ENCODE data around the gene MARCKS. TPM values are rescaled to one million over a fixed set of nuclear protein-coding genes. Genes with fewer than 3 reads are reported as not detected.

MARCKS gene
- total RNA-seq, 1 experiment from 2014 or later = 70.1 TPM

DNA sequence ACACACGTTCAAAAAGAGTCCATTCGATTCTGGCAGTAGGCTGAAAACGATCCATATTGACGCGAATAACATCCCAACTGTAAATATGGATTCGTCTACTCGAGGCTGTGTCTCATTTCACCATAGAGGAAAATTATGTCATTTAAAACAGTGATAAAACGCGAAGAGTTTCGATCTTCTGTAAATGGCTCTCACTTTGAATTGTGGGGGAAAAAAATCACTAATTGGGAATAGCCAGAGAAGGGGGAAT, 845 bp upstream of the MARCKS start:
- TF ChIP-seq, protein P1, sequence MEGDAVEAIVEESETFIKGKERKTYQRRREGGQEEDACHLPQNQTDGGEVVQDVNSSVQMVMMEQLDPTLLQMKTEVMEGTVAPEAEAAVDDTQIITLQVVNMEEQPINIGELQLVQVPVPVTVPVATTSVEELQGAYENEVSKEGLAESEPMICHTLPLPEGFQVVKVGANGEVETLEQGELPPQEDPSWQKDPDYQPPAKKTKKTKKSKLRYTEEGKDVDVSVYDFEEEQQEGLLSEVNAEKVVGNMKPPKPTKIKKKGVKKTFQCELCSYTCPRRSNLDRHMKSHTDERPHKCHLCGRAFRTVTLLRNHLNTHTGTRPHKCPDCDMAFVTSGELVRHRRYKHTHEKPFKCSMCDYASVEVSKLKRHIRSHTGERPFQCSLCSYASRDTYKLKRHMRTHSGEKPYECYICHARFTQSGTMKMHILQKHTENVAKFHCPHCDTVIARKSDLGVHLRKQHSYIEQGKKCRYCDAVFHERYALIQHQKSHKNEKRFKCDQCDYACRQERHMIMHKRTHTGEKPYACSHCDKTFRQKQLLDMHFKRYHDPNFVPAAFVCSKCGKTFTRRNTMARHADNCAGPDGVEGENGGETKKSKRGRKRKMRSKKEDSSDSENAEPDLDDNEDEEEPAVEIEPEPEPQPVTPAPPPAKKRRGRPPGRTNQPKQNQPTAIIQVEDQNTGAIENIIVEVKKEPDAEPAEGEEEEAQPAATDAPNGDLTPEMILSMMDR (IDR thresholded peaks at IDR 0.05; ENCODE audit: unreplicated experiment) = no peak
- CTCF ChIA-PET = interaction anchor here (1.0 to 2.2 kb wide), 4 partner anchors 23 to 977 kb away, joined by 3 to 7 read pairs (median 4); no protein-coding TSS in a partner anchor
- H3K4me1 Mint-ChIP-seq (ENCODE audit: low read depth, unreplicated experiment) = no peaks in the 10 kb centered on the region
- intact Hi-C loops (cut with micrococcal nuclease; ENCODE audit: unreplicated experiment) = loop anchor here (2.0 to 5.0 kb wide), 3 partner anchors 69 to 734 kb away; no protein-coding TSS in a partner anchor
- H3K36me3 Mint-ChIP-seq (ENCODE audit: insufficient read depth, unreplicated experiment) = peaks cover 9% of the 10 kb centered on the region
- no TSS peak for BruUV-seq (replicated peaks)
- no peaks in the 10 kb centered on the region for H3K27me3 Mint-ChIP-seq (ENCODE audit: unreplicated experiment)
- H3K27ac Mint-ChIP-seq (ENCODE audit: unreplicated experiment) = no peak overlapping the region
- no peak for DNase-seq
- H3K4me3 Mint-ChIP-seq (ENCODE audit: low read depth, unreplicated experiment) = no peak overlapping the region
- H3K9me3 Mint-ChIP-seq (ENCODE audit: low read depth, unreplicated experiment) = no peaks in the 10 kb centered on the region

DNA sequence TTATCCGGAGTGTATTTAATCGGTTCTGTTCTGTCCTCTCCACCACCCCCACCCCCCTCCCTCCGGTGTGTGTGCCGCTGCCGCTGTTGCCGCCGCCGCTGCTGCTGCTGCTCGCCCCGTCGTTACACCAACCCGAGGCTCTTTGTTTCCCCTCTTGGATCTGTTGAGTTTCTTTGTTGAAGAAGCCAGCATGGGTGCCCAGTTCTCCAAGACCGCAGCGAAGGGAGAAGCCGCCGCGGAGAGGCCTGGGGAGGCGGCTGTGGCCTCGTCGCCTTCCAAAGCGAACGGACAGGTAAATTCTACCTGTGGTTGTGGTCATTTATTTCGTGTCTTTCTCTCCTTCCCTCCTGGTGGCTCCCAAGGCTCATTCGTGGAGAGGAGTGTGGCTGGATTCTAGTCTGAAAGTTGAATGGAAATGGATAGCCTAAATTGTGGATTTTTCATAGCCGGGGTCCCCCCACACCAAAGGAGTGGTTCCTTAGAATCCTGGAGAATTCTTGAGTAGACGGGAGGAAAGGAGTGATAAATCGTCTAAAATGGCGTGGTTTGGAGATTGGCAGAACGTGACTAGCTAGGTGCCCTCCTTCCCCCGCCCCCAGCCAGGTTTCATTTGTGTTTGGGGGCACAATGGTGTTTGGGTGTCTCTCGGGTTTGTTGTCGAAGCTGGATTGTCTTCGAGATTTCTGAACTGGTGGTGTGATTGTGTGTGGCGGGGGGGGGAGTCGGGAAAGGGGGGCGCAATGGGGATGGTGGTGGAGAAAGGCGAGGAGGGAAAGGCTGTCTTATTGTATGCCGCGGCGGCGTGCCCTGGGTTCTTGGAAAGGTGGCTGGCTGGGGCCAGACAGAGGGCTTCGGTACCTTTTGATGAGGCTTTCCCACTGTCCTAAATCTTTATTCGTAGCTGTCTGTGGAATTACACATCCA, 673 bp downstream of the MARCKS start:
- BruUV-seq (replicated peaks) = TSS peak; percentile 58
- DNase-seq = peak; percentile 46
- CTCF ChIA-PET = interaction anchor here (0.5 to 1.9 kb wide), 23 partner anchors 13 to 1074 kb away, joined by 3 to 24 read pairs (median 5); no protein-coding TSS in a partner anchor
- Mint-ChIP-seq H3K4me1 (ENCODE audit: low read depth, unreplicated experiment) (no peaks in the 10 kb centered on the region), H3K27me3 (ENCODE audit: unreplicated experiment) (no peaks in the 10 kb centered on the region), H3K9me3 (ENCODE audit: low read depth, unreplicated experiment) (no peaks in the 10 kb centered on the region), H3K36me3 (ENCODE audit: insufficient read depth, unreplicated experiment) (peaks cover 18% of the 10 kb centered on the region), H3K27ac (ENCODE audit: unreplicated experiment) (no peak overlapping the region), H3K4me3 (ENCODE audit: low read depth, unreplicated experiment) (no peak overlapping the region)
- intact Hi-C loops (cut with micrococcal nuclease; ENCODE audit: unreplicated experiment) = loop anchor here (1.0 to 5.0 kb wide), 6 partner anchors 71 to 736 kb away; no protein-coding TSS in a partner anchor
- TF ChIP-seq, protein P1 (IDR thresholded peaks at IDR 0.05; ENCODE audit: unreplicated experiment) = no peak

DNA sequence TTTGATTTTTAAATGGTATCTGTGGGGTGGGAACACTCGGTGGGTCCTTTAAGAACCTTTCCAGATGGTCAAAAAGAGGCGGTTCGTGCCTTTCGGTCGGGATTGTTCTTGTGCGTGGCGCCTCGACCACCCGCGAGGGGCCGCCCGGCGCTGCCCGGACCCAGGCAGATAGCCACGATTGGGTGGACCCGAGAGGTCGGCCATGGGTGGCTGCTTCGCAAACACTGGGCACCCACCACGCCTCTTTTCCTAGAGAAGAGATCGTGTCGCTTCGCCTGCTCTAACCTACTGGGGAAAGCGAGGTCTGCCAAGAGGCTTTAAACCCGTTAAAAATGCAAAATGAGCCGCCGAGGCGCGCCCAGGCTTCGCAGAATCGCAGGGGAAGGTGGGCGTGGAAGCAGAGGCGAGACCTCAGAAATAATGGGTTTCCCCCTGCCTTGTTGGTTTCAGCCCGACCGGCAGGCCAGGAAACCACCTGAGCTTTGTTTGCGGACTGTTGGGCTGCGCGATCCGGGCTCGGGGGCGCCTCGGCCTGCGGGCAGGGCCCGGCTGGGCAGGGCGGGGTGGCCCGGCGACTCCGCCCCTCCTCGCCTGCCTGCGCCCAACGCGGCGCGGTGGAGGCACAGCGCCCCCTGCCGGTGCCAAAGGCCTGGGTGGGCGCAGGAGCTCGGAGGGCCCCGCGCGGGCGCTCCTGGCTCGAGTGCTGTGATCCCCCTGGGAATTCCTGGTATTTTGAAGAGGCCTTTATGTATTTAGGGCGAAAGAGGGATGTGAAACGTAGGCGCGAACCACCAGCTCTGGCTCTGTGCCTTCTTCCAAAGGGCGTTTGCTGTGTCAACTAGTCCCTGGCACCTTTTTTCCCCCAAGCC, 1.6 kb downstream of the MARCKS start:
- TSS peak; percentile 99 for BruUV-seq (replicated peaks)

More for the DNA sequence above, 1.6 kb downstream of the MARCKS start:
- H3K4me3 Mint-ChIP-seq (ENCODE audit: low read depth, unreplicated experiment) = no peak overlapping the region
- H3K9me3 Mint-ChIP-seq (ENCODE audit: low read depth, unreplicated experiment) = no peaks in the 10 kb centered on the region
- CTCF ChIA-PET = interaction anchor here (0.5 to 1.9 kb wide), 23 partner anchors 15 to 1075 kb away, joined by 3 to 24 read pairs (median 5); no protein-coding TSS in a partner anchor
- no peaks in the 10 kb centered on the region for H3K27me3 Mint-ChIP-seq (ENCODE audit: unreplicated experiment)
- peak; percentile 96 for DNase-seq
- TF ChIP-seq, protein P1 (IDR thresholded peaks at IDR 0.05; ENCODE audit: unreplicated experiment) = peak; percentile 95
- H3K27ac Mint-ChIP-seq (ENCODE audit: unreplicated experiment) = no peak overlapping the region
- H3K36me3 Mint-ChIP-seq (ENCODE audit: insufficient read depth, unreplicated experiment) = peaks cover 18% of the 10 kb centered on the region
- intact Hi-C loops (cut with micrococcal nuclease; ENCODE audit: unreplicated experiment) = loop anchor here (1.0 to 5.0 kb wide), 6 partner anchors 168 to 736 kb away; no protein-coding TSS in a partner anchor
- no peaks in the 10 kb centered on the region for H3K4me1 Mint-ChIP-seq (ENCODE audit: low read depth, unreplicated experiment)
